SU-DHL-6 (cell line): Measurements from ENCODE around the gene ITGA11.

Experiments used
- H2AFZ ChIP-seq: fragments of 200-600 bp; sonication (generic); 2 replicates; pipeline ENCODE4 v1.6.1; 2014; ENCODE audit warnings: low read depth, mild to moderate bottlenecking, moderate library complexity, mixed read lengths, antibody characterized with exemption, low read length; ENCODE audit not compliant: severe bottlenecking
- H3F3A ChIP-seq: fragments of 200-600 bp; shearing (Covaris generic); 2 replicates; pipeline ENCODE4 v1.6.0; 2016; ENCODE audit warnings: antibody characterized with exemption, mild to moderate bottlenecking; ENCODE audit not compliant: insufficient read depth
- H3K27ac ChIP-seq: fragments of 200-600 bp; sonication (generic); 2 replicates; pipeline ENCODE4 v1.5.1; 2016; ENCODE audit warnings: low read depth, mild to moderate bottlenecking, low read length, moderate library complexity, mixed read lengths
- H3K27me3 ChIP-seq: fragments of 200-600 bp; sonication (generic), shearing (Covaris generic); 2 replicates; pipeline ENCODE4 v1.6.0; 2014; ENCODE audit warnings: mild to moderate bottlenecking, low read length
- H3K36me3 ChIP-seq: fragments of 200-600 bp; sonication (generic); 2 replicates; pipeline ENCODE4 v1.6.1; 2014; ENCODE audit warnings: mild to moderate bottlenecking, low read length, mixed read lengths
- H3K4me2 ChIP-seq: fragments of 300-600, 200-600 bp; shearing (Covaris generic), sonication (generic); 2 replicates; pipeline ENCODE4 v1.6.0; 2014; ENCODE audit warnings: low read length, low read depth, mild to moderate bottlenecking; ENCODE audit not compliant: poor library complexity, severe bottlenecking
- H3K4me3 ChIP-seq: fragments of 200-600 bp; sonication (generic); 2 replicates; pipeline ENCODE4 v1.5.1; 2014; ENCODE audit warnings: antibody characterized with exemption, low read length, mild to moderate bottlenecking, mixed read lengths; ENCODE audit not compliant: insufficient read depth, poor library complexity, severe bottlenecking
- H3K79me2 ChIP-seq: fragments of 200-600 bp; sonication (generic); 2 replicates; pipeline ENCODE4 v1.6.1; 2014; ENCODE audit warnings: mild to moderate bottlenecking, low read length, moderate library complexity; ENCODE audit not compliant: insufficient read depth
- H3K9ac ChIP-seq: fragments of 200-600 bp; sonication (generic); 2 replicates; pipeline ENCODE4 v1.7.0; 2014; ENCODE audit warnings: mild to moderate bottlenecking, low read length
- H3K9me2 ChIP-seq: fragments of 200-600 bp; sonication (generic); replicated peaks from 2 replicates; pipeline ENCODE4 v1.6.1; 2014; ENCODE audit warnings: low read length; ENCODE audit not compliant: insufficient read depth
- H3K9me3 ChIP-seq: fragments of 200-600 bp; sonication (generic); 2 replicates; pipeline ENCODE4 v1.6.1; 2014; ENCODE audit warnings: low read length, mixed read lengths; ENCODE audit not compliant: insufficient read depth
- H4K20me1 ChIP-seq: fragments of 200-600 bp; sonication (generic); 2 replicates; pipeline ENCODE4 v1.6.1; 2014; ENCODE audit warnings: low read depth, mild to moderate bottlenecking, antibody characterized with exemption, low read length, moderate library complexity, mixed read lengths
- EZH2phosphoT487 ChIP-seq: fragments of 200-600 bp; sonication (generic), shearing (Covaris generic); conservative IDR thresholded peaks from 2 replicates; pipeline ENCODE4 v1.6.1; 2018; ENCODE audit warnings: mild to moderate bottlenecking, antibody characterized with exemption, low read length, moderate library complexity, mixed read lengths
- TF ChIP-seq, protein P1 (sequence below): fragments of 200-600 bp; sonication (generic); IDR thresholded peaks from one replicate; pipeline ENCODE4 v1.5.1; 2017; ENCODE audit warnings: antibody characterized with exemption, mild to moderate bottlenecking, low read length, moderate library complexity; ENCODE audit not compliant: insufficient read depth, poor library complexity, severe bottlenecking

The ITGA11 gene

DNA sequence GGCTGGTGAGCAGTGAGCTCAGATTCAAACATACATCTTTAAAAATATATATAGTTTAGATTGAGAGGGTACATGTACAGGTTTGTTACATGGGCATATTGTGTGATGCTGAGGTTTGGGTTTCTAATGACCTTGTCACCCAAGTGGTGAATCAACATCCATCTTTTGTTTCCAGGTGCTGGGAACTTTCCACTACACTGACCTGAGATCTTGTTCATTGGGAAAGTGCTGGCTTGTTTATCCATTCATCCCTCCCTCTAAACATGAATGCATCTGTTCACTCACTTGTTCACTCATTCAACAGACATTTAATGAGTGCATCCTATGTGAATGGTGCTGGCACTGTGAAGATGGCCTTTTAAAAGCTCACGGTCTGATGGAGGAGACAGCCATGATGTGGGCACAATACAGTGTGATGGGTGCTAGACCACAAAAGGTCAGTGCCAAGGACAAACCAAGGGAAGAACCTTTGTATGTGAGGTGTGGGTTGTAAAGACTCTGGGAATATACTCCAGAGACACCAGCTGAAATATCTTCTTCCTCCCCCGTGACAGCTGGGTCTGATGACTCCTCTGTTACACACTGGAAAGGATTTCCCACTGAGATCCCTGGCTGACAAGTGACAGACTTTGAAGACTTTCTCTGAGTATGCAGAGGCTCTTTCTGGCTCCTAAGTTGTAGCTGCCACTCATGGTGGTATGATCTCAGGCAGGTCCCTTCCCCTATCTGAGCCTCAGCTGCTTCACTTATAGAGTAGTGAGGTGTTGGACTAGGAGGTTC, 16.2 kb upstream of the ITGA11 start:
- no peaks in the 10 kb centered on the region for H3K9me2 ChIP-seq
- H3F3A ChIP-seq: no peaks in the 10 kb centered on the region
- H3K9me3 ChIP-seq: no peaks in the 10 kb centered on the region
- no peaks in the 10 kb centered on the region for H4K20me1 ChIP-seq
- no peak for TF ChIP-seq EZH2phosphoT487
- TF ChIP-seq, protein P1, sequence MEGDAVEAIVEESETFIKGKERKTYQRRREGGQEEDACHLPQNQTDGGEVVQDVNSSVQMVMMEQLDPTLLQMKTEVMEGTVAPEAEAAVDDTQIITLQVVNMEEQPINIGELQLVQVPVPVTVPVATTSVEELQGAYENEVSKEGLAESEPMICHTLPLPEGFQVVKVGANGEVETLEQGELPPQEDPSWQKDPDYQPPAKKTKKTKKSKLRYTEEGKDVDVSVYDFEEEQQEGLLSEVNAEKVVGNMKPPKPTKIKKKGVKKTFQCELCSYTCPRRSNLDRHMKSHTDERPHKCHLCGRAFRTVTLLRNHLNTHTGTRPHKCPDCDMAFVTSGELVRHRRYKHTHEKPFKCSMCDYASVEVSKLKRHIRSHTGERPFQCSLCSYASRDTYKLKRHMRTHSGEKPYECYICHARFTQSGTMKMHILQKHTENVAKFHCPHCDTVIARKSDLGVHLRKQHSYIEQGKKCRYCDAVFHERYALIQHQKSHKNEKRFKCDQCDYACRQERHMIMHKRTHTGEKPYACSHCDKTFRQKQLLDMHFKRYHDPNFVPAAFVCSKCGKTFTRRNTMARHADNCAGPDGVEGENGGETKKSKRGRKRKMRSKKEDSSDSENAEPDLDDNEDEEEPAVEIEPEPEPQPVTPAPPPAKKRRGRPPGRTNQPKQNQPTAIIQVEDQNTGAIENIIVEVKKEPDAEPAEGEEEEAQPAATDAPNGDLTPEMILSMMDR: no peak
- no peak overlapping the region for H3K9ac ChIP-seq
- no peaks in the 10 kb centered on the region for H3K27me3 ChIP-seq
- no peak overlapping the region for H3K4me2 ChIP-seq
- no peaks in the 10 kb centered on the region for H3K36me3 ChIP-seq
- H2AFZ ChIP-seq: no peak overlapping the region
- H3K79me2 ChIP-seq: no peaks in the 10 kb centered on the region
- H3K4me3 ChIP-seq: no peak overlapping the region
- no peak overlapping the region for H3K27ac ChIP-seq

DNA sequence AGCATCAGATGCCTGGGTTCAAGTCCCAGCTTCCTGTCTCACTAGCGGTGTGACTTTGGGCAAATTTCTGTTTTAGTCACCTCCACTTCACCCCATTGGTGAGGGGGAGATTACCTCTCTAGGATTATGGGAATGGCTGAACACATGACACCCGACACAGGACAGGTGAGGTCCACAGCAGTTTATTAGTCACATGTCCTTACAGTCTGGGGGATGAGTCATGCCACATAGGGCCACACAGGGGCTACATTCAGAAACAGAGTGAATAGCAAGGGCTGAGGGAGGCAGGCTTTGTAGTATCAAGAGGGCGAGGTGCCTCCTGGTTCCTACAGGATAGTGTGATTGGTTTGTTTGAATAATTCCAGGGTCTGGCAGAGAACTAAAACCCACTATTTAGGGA, 15.2 kb upstream of the ITGA11 start:
- no peak for TF ChIP-seq EZH2phosphoT487
- TF ChIP-seq, protein P1: no peak

DNA sequence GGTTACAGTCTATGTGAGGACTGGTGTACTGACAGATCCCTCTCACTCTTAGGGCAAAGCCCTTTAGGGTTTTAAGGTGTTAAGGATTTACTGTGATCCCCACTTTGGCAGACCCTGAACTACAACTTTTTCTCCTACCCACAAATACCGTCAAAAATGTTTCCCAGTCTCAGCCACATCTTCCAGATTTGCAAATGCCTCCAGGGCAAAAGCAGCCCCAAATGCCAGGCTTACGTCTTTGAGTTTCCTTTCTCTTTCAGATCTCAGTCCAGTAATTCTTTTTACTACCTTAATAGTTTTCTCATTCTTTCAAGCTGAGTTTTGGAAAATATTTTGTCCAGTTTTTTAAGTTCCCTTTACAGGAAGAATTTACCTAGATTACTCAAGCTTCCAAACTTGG, 13.4 kb upstream of the ITGA11 start:
- Histone ChIP-seq H3K9me3 (no peaks in the 10 kb centered on the region), H3K36me3 (no peaks in the 10 kb centered on the region), H4K20me1 (no peaks in the 10 kb centered on the region), H3K4me2 (no peak overlapping the region), H3F3A (no peaks in the 10 kb centered on the region), H3K4me3 (no peak overlapping the region), H3K9me2 (no peaks in the 10 kb centered on the region), H3K9ac (no peak overlapping the region), H3K27me3 (no peaks in the 10 kb centered on the region), H2AFZ (no peak overlapping the region), H3K27ac (no peak overlapping the region), H3K79me2 (no peaks in the 10 kb centered on the region)
- no peak for TF ChIP-seq EZH2phosphoT487
- TF ChIP-seq, protein P1: no peak

More for the DNA sequence above, 15.2 kb upstream of the ITGA11 start:
- no peak overlapping the region for H3K4me2 ChIP-seq
- H3K27ac ChIP-seq: no peak overlapping the region
- no peaks in the 10 kb centered on the region for H3K79me2 ChIP-seq
- H3K4me3 ChIP-seq: no peak overlapping the region
- no peak overlapping the region for H2AFZ ChIP-seq
- no peaks in the 10 kb centered on the region for H3K27me3 ChIP-seq
- no peaks in the 10 kb centered on the region for H4K20me1 ChIP-seq
- no peaks in the 10 kb centered on the region for H3F3A ChIP-seq
- no peaks in the 10 kb centered on the region for H3K9me3 ChIP-seq
- H3K9me2 ChIP-seq: no peaks in the 10 kb centered on the region
- H3K9ac ChIP-seq: no peak overlapping the region
- H3K36me3 ChIP-seq: no peaks in the 10 kb centered on the region
